A673 (cell line): Measurements from ENCODE around the gene POLK. TPM values are rescaled to one million over a fixed set of nuclear protein-coding genes. Genes with fewer than 3 reads are reported as not detected.

Experiments
- BruUV-seq: library from RNA; stranded (reverse); fragments of 400-500 nt; replicated peaks from 2 replicates; lab custom pipeline; 2021; lab: Mats Ljungman, UMichigan
- CTCF ChIA-PET: fragments of 300-600 bp; sonication (Branson Sonifier 250); formaldehyde crosslinking; loops from one replicate; lab custom pipeline; 2022; ENCODE audit warnings: antibody characterized with exemption; lab: Charles Lee
- POLR2A ChIA-PET: fragments of 300-600 bp; sonication (Branson Sonifier 250); formaldehyde crosslinking; loops from one replicate; lab custom pipeline; 2022; ENCODE audit warnings: antibody characterized with exemption; ENCODE audit not compliant: low non-redundant PET; lab: Charles Lee
- DNase-seq: peaks from one replicate; pipeline ENCODE4 v3.0.0-alpha.2; 2015; ENCODE audit warnings: low spot score
- H3K27ac ChIP-seq: fragments of 200-600 bp; sonication (generic); 2 replicates; pipeline ENCODE4 v1.5.1; 2016; ENCODE audit warnings: mixed run types, low read depth, mild to moderate bottlenecking, mixed read lengths, antibody characterized with exemption, low read length; ENCODE audit not compliant: poor library complexity, severe bottlenecking
- H3K27me3 ChIP-seq: fragments of 200-600 bp; sonication (generic); replicated peaks from 2 replicates; pipeline ENCODE4 v1.6.1; 2017; ENCODE audit warnings: mixed run types, low read depth, mild to moderate bottlenecking, mixed read lengths, antibody characterized with exemption, low read length; ENCODE audit not compliant: insufficient read depth, poor library complexity
- H3K36me3 ChIP-seq: fragments of 200-600 bp; sonication (generic); 2 replicates; pipeline ENCODE4 v1.6.1; 2016; ENCODE audit warnings: mixed run types, mild to moderate bottlenecking, mixed read lengths, antibody characterized with exemption, low read length; ENCODE audit not compliant: insufficient read depth, poor library complexity, severe bottlenecking
- H3K4me1 ChIP-seq: fragments of 200-600 bp; sonication (generic); 2 replicates; pipeline ENCODE4 v1.6.1; 2017; ENCODE audit warnings: mixed run types, mild to moderate bottlenecking, mixed read lengths, antibody characterized with exemption, low read length; ENCODE audit not compliant: insufficient read depth, poor library complexity, severe bottlenecking
- H3K4me3 ChIP-seq: fragments of 200-600 bp; sonication (generic); 2 replicates; pipeline ENCODE4 v1.5.1; 2016; ENCODE audit warnings: low read depth, mixed run types, mild to moderate bottlenecking, mixed read lengths, low read length; ENCODE audit not compliant: poor library complexity, severe bottlenecking
- H3K9me3 ChIP-seq: fragments of 200-600 bp; sonication (generic); 2 replicates; pipeline ENCODE4 v1.6.1; 2016; ENCODE audit warnings: mixed run types, low read depth, mild to moderate bottlenecking, mixed read lengths, antibody characterized with exemption, low read length; ENCODE audit not compliant: poor library complexity, severe bottlenecking
- EZH2 ChIP-seq: fragments of 200-600 bp; sonication (generic); IDR thresholded peaks from 2 replicates; pipeline ENCODE4 v1.6.1; 2017; ENCODE audit warnings: borderline replicate concordance, low read depth, mild to moderate bottlenecking, mixed read lengths, antibody characterized with exemption, low read length; ENCODE audit not compliant: poor library complexity, severe bottlenecking
- intact Hi-C: fragments of 100-400 bp; cut with micrococcal nuclease; formaldehyde crosslinking; loops from one replicate; pipeline ENCODE4 v1.10.0; 2022; ENCODE audit not compliant: unreplicated experiment
- total RNA-seq: library from RNA; stranded (reverse); gene quantifications from 2 replicates; pipeline ENCODE4 v1.2.3, GENCODE V29; 2021
- TF ChIP-seq, protein P1 (sequence below): fragments of 300-800, 200-600 bp; sonication (generic); conservative IDR thresholded peaks from 2 replicates; pipeline ENCODE4 v1.5.1; 2017; ENCODE audit warnings: low read depth, mild to moderate bottlenecking, antibody characterized with exemption, low read length, moderate library complexity, mixed read lengths

POLK gene
- total RNA-seq, 1 experiment from 2014 or later = 23.2 TPM

DNA sequence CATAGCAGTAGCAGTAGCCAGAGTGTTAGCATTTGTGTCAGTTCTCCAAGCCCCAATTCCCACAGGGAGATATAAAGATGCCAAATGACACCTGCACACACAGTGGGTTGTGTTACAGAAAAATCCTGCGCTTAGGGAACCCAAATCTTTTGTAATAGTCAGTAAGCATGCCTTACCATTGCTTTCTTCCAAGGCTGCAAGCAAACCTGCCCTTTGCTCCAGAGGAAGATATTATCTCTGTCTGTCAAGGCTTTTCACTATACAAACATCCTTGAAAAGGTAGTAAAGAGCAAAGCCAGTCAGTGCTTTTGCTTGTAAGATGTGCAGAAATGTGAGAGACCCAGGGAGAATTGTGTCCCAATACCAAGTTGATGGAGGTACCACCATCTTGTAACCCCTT lies 102.5 kb downstream of the POLK start:
- DNase-seq = no peak
- BruUV-seq = no TSS peak
- POLR2A ChIA-PET = no interaction called here
- H3K36me3 ChIP-seq = no peaks in the 10 kb centered on the region
- CTCF ChIA-PET = no interaction called here
- no peak overlapping the region for H3K4me3 ChIP-seq
- no peak overlapping the region for H3K27ac ChIP-seq
- intact Hi-C loops = no loop called here
- H3K27me3 ChIP-seq = no peaks in the 10 kb centered on the region
- TF ChIP-seq, protein P1, sequence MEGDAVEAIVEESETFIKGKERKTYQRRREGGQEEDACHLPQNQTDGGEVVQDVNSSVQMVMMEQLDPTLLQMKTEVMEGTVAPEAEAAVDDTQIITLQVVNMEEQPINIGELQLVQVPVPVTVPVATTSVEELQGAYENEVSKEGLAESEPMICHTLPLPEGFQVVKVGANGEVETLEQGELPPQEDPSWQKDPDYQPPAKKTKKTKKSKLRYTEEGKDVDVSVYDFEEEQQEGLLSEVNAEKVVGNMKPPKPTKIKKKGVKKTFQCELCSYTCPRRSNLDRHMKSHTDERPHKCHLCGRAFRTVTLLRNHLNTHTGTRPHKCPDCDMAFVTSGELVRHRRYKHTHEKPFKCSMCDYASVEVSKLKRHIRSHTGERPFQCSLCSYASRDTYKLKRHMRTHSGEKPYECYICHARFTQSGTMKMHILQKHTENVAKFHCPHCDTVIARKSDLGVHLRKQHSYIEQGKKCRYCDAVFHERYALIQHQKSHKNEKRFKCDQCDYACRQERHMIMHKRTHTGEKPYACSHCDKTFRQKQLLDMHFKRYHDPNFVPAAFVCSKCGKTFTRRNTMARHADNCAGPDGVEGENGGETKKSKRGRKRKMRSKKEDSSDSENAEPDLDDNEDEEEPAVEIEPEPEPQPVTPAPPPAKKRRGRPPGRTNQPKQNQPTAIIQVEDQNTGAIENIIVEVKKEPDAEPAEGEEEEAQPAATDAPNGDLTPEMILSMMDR = no peak
- no peak for TF ChIP-seq EZH2
- H3K9me3 ChIP-seq = no peaks in the 10 kb centered on the region
- H3K4me1 ChIP-seq = no peaks in the 10 kb centered on the region

DNA sequence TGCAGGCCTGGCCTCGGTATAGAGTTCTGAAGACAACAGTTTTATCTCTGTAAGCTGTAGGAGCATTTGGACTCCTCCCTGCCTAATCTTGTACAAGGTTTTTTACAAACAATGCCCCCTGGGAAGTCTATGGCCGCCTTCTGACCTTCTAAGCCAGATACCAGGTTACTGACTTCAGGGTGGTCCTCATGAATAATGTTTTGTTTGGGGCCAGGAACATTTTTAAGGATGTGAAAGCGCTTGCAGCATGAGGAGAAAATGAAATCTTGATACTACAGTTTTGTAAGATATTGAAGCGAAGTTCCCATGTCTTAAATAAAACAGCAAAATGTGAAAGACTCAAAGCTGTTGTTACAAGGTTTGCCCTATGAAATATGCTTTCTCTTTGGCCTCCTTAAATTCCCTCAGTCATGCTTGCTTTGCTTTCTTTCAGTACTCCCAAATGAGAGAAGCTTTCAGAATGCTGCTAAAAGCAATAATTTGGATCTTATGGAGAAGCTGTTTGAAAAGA lies 104.7 kb downstream of the POLK start:
- intact Hi-C loops = no loop called here
- Histone ChIP-seq H3K27ac (no peak overlapping the region), H3K27me3 (no peaks in the 10 kb centered on the region), H3K9me3 (no peaks in the 10 kb centered on the region), H3K4me1 (no peaks in the 10 kb centered on the region), H3K4me3 (no peak overlapping the region), H3K36me3 (no peaks in the 10 kb centered on the region)
- ChIA-PET POLR2A (no interaction called here), CTCF (no interaction called here)
- no TSS peak for BruUV-seq
- no peak for TF ChIP-seq EZH2
- TF ChIP-seq, protein P1 = no peak
- DNase-seq = no peak

DNA sequence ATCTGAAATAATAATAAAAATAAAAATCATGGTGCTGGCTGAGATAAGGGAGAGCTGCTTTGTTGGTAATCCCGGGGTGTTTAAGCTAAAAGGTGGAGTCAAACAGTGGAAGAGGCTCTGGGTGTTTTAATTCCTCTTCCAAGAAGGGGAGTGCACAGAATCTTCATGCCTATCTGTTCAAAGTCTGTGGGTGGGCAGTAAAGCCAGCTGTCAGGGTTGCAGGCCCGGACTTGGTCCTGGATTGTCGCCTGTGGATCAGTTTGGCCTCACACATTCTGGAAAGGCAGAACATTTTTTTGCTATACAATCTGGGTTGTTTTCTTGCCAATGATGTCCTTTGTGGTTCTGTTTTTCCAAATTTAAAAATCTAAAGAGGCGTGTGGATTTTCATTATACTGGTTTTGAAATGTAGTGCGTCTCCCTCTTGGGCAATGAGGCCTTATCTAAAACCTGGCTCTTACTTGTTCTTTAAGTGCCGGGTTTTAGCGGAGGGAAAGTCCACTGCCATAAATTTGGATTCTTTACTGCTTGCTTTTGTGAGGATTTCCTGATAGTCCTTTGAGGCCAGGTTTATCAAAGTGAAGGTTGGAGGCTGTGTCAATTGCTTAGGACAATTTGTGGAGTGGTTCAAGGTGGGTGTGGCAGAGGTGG lies 105.4 kb downstream of the POLK start:
- no TSS peak for BruUV-seq
- intact Hi-C loops = no loop called here
- DNase-seq = no peak
- no peaks in the 10 kb centered on the region for H3K4me1 ChIP-seq
- H3K27ac ChIP-seq = no peak overlapping the region
- no peaks in the 10 kb centered on the region for H3K9me3 ChIP-seq
- TF ChIP-seq, protein P1 = no peak
- TF ChIP-seq EZH2 = no peak
- H3K36me3 ChIP-seq = no peaks in the 10 kb centered on the region
- H3K4me3 ChIP-seq = no peak overlapping the region
- ChIA-PET POLR2A (no interaction called here), CTCF (no interaction called here)
- no peaks in the 10 kb centered on the region for H3K27me3 ChIP-seq
